ENCODE data around the gene NEDD4. TPM values are rescaled to one million over a fixed set of nuclear protein-coding genes. Genes with fewer than 3 reads are reported as not detected.
"Not testable (repeated sequence)": the region's sequence is repeated elsewhere in the genome, so short reads cannot be mapped to it uniquely, and the experiment has no call there.

The NEDD4 gene
- polyA plus RNA-seq, 4 donors, result 14.9 to 17.5 (median 15.9) TPM

DNA sequence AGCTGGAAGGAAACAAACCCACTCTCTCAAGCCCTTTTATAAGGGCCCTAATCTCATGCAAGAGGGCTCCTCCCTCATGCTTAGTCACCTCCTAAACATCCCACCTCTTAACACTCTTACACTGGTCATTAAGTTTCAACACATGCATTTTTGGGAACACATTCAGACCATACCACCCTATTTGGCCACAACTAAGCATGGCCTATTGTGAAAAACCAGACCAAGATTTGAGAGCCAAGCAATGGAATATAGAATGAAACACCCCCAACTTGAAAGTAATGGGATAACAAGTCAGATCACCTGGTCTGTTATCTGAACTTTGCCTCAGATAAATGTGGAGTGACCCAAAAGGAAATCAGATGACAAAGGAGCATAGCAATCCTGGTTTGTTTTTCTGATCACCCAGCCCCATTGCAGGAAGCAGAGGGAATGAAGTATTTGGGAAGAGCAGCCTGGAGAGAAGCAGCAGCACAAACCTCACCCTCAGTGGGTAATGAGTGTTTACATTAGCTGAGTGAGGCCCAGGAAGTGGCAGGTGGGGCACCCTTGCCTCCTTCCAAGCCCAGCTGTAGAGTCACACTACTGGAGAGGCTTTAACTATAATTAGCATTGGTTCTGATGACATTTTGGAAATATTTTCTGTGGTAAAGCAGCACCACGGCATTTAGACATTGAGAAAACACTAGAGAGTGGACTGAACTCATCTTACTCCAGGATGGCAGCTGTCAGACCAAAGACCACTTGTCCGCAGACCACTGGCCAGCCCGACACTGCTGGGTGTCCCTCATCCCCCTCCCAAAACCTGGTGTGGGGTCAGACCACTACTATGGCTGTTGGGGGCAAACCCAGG is 201.6 kb downstream of the NEDD4 start:
- no peak for DNase-seq (ENCODE audit: low read depth in 4 of 4, low spot score in 3 of 4)

- no peak for DNase-seq (ENCODE audit: low read depth in 4 of 4, low spot score in 3 of 4)
Measured at GRCh38 chr15:55789066-55789660, 204.2 kb downstream of the NEDD4 start.

DNA sequence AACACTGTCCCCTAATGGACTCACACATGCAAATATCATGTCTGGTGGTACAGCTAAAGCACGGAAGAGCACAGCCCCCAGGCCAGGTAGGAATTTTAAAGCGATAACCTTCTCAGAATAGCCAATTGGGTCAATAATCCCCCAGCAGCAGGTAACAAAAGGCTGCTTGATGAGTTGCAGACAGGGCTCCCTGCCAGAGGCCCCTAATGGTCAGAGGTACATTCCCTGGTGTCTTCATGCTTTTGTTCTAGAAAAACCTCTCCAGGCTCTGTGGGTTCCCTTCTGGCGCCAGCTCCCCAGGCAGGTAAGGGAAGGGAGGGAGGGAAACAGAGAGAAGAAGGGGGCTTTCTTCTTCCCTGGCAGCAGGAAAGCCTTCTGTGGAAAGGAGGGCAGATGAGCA is 207.1 kb downstream of the NEDD4 start:
- DNase-seq (ENCODE audit: low read depth in 4 of 4, low spot score in 3 of 4), result no peak

- DNase-seq (ENCODE audit: low read depth in 4 of 4, low spot score in 3 of 4), result not testable (repeated sequence)
Measured at GRCh38 chr15:55785593-55785992, 207.8 kb downstream of the NEDD4 start.

- DNase-seq (ENCODE audit: low read depth in 4 of 4, low spot score in 3 of 4), result no peak
Measured at GRCh38 chr15:55784286-55784685, 209.1 kb downstream of the NEDD4 start.

DNA sequence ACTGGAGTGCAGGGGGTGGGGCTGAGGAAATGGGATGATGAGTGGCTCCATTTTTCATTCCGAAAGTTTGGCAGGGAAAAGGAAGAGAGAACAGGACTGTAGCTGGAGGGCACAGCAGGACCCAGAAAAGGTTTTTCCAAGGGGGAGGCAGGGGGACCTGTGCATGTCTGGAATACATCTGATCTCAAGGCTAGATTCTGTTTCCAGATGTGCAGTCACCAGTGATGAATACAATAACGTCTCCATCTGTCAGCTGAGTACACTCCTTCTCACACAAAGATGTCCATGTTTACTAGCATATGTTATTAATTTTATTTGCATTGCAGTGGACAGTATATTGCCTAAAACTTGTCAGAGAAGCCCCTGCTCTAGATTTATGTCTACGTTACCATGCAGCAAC is 210.5 kb downstream of the NEDD4 start:
- no peak for DNase-seq (ENCODE audit: low read depth in 4 of 4, low spot score in 3 of 4)

GRCh38 chr15:55780292-55780691 is 213.1 kb downstream of the NEDD4 start:
- no peak for DNase-seq (ENCODE audit: low read depth in 4 of 4, low spot score in 3 of 4)

- no peak for DNase-seq (ENCODE audit: low read depth in 4 of 4, low spot score in 3 of 4)
Measured at GRCh38 chr15:55778932-55779331, 214.5 kb downstream of the NEDD4 start.

All from left renal pelvis (tissue), 4 donors.